NCI-H2081 treated with DMSO at 0.1 percent for 48 hours (cell line): ENCODE data around the gene HNRNPA2B1.

Source experiments
- DNase-seq: peaks from one replicate; lab custom pipeline; 2025; lab: John Stamatoyannopoulos, UW

HNRNPA2B1 gene

DNA sequence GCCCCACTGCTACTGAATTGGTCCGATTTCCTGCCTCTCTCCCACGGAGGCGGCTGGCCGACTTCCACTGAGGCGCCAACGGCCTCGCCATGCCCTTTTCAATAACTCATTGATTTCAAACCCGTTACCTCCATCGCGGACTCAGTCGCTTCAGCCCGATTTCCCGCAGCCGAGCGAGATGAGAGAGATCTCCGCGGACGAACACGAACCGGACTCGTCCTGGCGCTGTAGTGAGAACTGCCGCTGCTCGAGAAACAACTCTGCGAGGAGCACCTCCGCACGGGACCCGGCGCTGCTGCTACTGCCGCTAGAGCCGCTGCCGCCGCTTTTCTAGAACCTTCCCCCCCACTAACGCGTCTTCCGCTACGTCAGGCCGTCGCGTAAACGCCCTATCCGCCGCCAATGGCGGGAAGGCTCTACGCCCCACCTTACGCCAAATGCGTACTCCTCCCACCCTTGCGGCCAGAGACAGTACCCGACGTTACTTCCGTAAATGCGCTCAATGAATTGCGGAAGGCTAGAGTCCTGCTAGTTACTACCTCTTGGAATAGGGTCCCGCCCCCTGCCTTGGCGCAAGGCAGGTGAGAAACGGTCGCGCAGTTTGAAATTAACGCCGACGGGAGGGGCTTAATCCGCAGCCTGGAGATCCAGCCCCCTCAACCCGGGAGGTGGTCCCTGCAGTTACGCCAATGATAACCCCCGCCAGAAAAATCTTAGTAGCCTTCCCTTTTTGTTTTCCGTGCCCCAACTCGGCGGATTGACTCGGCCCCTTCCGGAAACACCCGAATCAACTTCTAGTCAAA, at the start of gene HNRNPA2B1:
Gene HNRNPA2B1, minus strand, starts transcription at position 303 of the 803 bp plus-strand sequence. Its CDS starts 169 bp downstream, at position 134.
- peak; percentile 98 for DNase-seq

DNA sequence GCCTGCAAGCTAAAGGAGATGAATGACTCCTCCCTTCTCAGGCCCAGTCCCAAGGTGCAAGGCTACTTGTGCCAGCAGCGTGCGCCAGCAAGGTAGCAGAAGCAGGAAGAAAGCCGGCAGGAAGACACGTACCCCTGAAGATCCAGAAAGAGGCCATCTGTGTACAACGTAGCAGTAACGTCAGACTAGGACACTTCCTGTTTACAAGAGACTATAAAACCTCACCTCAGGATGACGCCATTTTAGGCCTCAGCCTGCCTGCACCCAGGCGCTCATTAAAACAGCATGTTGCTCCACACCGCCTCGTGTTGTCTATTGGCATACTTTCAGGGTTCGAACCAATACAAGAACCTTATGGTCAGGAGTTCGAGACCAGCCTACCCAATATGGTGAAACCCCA, 49.7 kb upstream of the HNRNPA2B1 start:
- no peak for DNase-seq

DNA sequence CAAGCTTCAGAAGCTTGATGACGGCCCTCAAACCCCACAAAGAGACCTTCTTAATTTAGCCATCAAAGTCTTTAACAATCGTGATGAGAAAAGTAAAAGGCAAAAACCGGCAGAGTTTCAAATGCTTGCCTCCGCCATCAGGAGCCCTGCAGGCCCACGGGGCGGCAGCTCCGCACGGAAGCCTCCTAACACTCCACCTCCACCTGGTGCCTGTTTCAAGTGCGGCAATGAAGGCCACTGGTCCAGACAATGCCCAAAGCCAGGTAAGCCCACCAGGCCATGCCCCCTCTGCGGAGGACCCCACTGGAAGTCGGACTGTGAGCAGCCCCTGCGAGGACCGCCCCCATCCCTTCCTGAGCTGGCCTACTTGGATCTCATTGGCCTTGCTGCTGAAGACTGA, 44.6 kb upstream of the HNRNPA2B1 start:
- DNase-seq: no peak

DNA sequence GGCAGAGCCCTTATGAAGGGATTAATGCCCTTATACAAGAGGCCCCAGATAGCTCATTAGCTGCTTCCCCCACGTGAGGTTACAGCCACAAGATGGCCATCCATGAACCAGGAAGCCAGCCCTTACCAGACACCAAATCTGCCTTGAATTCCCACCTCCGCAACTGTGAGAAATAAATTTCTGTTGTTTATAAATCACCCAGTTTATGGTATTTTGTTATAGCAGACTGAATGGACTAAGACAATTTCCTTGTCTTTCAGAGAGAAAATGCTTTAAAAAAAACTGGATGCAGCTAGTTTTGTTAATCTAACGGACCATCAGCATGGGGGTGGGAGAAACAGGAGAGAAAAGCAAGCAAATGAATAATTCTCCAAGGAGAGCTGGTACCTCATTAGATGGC, 37.5 kb upstream of the HNRNPA2B1 start:
- DNase-seq: no peak

- no peak for DNase-seq
These were observed 36.7 kb upstream of the HNRNPA2B1 start for GRCh38 chr7:26237035-26237807.

DNA sequence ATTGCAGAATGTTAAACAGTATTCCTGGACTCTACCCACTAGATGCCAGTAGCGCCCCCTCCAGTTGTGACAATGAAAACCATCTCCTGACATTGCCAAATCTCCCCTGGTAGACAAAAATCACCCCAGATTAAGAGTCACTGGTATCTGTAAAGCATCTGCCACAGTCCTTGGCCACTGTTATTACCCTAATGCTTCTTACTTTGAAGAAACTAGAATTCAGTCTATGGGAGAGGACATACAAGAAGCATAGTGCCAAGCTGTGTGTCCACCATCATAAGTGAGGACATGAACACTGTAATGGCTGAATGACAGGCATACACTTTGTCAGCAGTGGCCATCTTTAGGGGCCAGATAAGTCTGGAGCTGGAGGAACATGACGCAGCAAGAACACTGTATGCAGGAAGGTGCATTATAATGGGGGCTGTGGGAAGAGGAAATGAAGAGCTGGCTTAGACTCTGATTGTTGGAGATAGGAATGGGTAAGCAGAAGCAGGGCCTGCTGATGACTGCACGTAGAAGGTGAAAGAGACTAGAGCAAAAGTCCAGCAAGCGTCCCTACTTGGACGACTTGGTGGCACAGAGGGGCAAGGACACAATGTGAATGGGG, 33.5 kb upstream of the HNRNPA2B1 start:
- DNase-seq: no peak

DNA sequence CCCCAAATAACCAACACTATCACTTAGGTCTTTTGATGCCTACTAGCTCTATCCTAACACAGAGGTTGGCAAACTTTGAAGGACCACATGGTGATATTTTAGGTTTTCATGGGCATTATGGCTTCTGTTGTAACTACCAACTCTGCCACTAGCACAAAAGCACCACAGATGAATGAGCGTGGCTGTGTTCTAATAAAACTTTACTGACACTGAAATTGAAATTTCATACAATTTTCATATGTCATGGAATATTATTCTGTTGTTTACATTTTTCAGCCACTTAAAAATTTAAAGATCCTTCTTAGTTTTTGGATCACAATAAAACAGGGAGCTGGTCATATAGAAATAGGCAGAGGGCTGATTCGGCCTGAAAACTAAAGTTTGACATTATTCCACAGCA, 27.4 kb upstream of the HNRNPA2B1 start:
- no peak for DNase-seq

DNA sequence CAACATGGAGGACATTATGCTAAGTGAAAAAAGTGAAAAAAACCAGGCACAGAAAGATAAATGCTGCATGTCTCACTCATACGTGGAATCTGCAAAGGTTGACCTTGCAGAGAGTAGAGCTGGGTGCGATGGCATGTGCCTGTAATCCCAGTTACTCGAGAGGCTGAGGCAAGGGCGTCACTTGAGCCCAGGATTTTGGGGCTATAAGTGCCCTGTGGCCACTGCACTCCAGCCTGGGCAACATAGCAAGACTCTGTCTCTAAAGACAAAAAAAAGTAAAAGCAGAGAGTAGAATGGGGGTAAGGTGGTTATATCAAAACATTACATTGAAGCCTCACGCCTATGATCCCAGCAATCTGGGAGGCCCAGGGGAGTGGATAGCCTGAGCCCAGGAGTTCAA, 23.8 kb upstream of the HNRNPA2B1 start:
- DNase-seq: no peak

- no peak for DNase-seq
These were observed 15.5 kb upstream of the HNRNPA2B1 start for GRCh38 chr7:26216049-26216448.

GRCh38 chr7:26213807-26214515, 13.4 kb upstream of the HNRNPA2B1 start:
- DNase-seq: no peak

DNA sequence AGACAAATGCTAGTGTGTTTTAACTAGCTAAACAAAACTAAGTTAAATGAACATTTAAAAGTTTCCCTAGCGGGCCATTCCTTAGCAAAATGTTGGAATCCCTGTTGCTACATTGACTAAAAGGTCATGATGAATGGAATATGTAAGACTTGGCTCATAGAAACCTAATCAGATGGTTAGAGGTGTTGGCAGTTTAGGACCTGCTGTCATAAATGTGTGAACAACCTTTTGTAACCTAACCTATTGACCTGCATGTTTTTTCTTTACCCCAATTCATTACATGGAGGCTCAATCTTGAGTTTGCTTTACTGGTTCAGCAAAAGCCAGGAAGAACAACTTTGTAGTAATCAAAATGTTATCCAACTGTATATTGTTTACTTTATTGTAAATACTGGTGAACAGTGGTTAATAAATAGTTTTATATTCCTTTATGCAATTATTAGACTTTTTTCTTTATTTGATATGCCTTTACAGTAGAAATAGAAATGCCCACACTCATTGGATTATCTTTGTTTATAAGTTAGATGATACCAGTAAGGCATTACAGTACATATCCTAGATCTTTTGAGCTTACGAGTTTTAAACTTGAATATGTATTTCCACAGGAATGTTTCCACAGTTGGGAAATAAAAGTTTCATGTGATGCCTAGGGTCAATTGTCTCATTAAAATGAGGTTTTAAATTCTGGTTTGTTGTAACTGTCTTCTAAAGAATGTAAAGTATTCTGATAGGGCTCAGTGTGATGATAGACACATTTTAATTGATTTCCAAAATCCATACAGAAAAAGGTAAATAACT, 12.6 kb upstream of the HNRNPA2B1 start:
- no peak for DNase-seq

DNA sequence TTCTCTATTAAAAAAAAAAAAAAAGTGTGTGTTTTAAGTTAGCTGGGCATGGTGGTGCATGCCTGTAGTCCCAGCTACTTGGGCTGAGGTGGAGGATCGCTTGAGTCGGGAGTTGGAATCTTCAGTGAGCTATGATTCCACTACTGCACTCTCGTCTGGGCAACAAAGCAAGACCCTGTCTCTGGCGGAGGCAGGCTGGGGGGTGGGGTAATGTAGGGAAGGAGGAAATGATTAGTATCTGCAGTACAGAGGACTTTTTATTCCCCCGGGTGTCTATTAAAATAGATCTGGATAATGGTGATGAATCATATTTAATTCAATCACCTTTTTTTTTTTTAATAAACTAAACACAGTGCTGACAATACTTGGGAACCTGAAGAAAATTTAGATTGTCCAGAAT, 7.5 kb upstream of the HNRNPA2B1 start:
- no peak for DNase-seq

DNA sequence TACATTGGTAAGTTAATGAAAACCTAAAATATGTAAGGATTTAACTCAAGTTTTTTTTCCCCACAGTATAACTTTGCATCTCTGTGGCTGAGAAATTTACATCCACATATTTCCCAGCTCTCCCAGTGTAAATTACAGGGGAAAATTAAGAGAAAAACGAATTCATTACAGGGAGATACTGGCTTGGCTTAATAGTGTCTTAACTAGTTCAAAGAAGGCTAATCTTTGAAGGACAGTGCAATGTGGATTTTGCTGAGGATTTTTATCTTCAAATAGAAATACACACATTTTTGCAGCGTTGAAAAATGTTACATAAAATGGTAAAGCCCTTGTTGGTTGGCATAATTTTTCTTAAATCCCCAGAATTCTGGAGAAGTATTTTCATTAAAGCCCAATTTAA, 2.5 kb upstream of the HNRNPA2B1 start:
- DNase-seq: no peak

DNA sequence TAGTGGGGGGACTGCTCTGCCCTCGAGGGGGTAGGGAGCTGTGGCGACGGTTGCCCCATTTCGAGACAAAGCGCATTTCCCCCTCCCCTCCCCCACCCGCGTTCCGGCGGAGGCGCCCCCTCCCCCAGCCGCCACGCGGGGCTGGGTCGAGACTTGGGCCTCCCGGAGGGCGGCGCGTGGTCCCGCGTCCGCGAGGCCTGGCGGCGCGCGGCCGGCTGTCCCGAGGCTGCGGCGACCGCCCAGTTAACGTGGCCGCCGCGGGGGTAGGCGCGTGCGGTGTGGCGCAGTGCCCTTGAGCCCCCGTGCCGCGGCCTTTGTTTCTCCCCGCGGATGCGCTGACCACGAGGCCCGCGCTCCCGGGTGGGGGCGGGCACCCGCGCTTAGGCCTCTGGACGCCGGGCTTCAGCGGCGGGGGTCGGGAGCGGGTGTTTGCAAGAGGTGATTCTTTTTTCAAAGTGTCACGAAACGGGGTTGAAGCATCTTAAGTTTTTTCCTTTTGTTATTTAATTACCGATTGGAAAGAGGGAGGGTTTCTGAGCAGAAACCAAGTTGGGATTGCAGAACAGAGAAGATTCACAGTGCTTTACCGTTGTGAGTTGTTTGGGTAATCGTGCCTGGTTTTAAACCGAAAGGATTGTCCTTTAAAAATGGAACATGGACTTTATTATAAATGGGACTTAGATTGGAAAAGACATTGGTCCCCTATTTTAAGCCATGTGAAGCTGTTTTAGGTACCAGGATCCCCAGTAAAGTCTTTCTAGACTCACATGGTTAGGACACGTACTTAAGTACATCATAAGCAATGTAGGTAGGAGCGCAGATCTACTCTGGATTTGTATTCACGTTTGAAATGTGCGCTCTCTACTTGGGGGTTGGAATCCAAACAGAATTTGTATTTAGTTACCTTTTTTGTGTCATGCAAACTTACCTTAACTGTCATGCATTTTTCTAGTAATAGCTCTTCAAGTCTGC, 1.8 kb upstream of the HNRNPA2B1 start:
- DNase-seq: no peak

- peak; percentile 86 for DNase-seq
These were observed 887 bp upstream of the HNRNPA2B1 start, which contains the start of gene CBX3 for GRCh38 chr7:26201247-26202018. Gene CBX3, plus strand, starts transcription at chr7:26201745. Its CDS starts 1,254 bp downstream, at chr7:26202999.

DNA sequence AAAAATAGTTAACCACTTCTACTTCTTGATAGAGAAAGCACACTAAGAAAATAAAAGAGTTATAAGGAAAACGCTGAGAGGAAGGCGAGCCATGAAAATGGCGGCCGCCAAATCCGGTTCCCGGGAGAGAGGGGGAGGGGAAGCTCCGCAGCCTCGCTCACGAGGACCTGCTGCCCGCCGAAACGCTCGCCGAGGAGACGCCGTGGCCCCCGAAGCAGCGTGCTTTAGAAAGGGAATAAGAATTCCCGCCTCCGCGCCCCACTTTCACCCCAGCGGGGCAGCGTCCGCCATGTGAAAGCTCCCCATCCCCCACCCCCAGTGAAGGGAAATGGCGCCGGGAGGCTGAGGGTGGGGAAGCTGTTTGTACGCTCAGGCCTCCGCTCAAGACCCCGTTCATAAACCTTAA, 505 bp downstream of the HNRNPA2B1 start:
- DNase-seq: no peak

DNA sequence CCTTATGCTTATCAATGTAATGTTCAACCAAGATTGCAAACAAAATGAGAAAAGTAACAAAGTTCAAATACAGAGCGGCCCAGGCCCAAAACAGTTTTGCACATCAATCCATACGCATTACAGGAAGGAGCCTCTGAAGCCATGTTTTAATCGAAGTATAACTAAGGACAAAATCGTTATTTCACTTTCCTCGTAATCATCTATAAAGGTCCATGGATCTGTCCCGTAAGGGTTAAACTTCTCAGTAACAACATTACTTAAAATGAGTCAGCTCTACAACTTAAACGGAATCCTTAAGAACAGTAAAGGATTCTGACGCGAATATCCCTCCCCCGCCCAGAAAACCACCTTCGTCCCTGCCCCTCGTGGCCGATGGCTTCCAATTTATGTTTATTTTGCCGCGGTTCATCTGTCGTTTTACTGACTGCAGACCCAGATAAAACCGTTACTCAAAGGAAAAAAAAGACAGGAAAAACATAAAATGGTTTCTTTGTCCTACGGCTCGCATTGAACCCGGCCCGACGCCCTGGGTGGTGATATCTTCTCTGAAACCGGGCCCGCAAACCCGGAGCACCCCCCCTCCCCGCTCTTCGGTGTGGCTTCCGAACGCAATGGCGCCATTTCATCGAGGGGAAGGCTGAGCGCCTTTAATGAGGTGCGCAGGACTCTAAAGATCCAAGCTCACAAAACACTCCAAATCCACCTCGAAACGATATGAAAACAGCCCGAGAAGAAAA, 1.1 kb downstream of the HNRNPA2B1 start:
- DNase-seq: no peak

GRCh38 chr7:26198781-26199169, 1.8 kb downstream of the HNRNPA2B1 start:
- DNase-seq: no peak
